ENCODE measurements around the gene SNIP1.

DNA sequence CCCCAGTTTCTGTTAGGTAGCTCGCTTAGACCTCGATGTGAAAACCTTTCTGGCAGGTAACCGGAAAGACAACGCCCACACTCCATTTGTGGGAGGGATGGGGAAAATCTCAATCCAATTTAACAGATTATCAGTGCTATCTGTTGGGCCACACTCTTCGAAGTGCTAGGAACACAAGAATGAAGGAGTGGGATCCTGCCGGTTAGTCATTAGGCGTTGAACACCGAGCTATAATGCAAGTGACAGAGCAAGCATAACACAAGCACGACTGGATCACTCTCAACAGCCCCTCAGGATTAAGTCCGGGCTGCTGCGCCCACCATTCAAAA is 531 bp downstream of the SNIP1 start:
- TF ChIP-seq CTCF (IDR thresholded peaks at IDR 0.05; ENCODE audit: poor library complexity) (no peak), EZH2 (IDR thresholded peaks at IDR 0.05; ENCODE audit: borderline replicate concordance) (no peak), EZH2phosphoT487 (IDR thresholded peaks at IDR 0.05; ENCODE audit: low read depth, severe bottlenecking, unreplicated experiment) (no peak)

All from hepatocyte (in vitro differentiated cells).